Measurements from ENCODE around the gene PTGDS. TPM values are rescaled to one million over a fixed set of nuclear protein-coding genes. Genes with fewer than 3 reads are reported as not detected.

PTGDS gene
- total RNA-seq, 1 donor from 2014 or later: 477 TPM

- intact Hi-C loops (cut with DNase I): loop anchor here (10.0 kb wide), 1 partner anchor 87 kb away; the partner anchor contains the start of gene FUT7
- no peak overlapping the region for H3K4me3 ChIP-seq
- peak; percentile 55 for TF ChIP-seq CTCF (IDR thresholded peaks at IDR 0.05)
- DNase-seq (peak; percentile 83), ATAC-seq (no peak)
- no peaks in the 10 kb centered on the region for H3K27me3 ChIP-seq
- H3K4me1 ChIP-seq: peaks cover 24% of the 10 kb centered on the region
- H3K27ac ChIP-seq: peak overlapping the region; percentile 42
- H3K9me3 ChIP-seq: no peaks in the 10 kb centered on the region
- peaks cover under 1% of the 10 kb centered on the region for H3K36me3 ChIP-seq
Measured at GRCh38 chr9:136947955-136948510, 29.3 kb upstream of the PTGDS start.

- Histone ChIP-seq H3K27ac (peak overlapping the region; percentile 89), H3K36me3 (no peaks in the 10 kb centered on the region), H3K27me3 (no peaks in the 10 kb centered on the region), H3K4me3 (peak overlapping the region; percentile 81), H3K9me3 (no peaks in the 10 kb centered on the region), H3K4me1 (peaks cover 20% of the 10 kb centered on the region)
- intact Hi-C loops (cut with DNase I): loop anchor here (10.0 kb wide), 1 partner anchor 85 kb away; the partner anchor contains the start of gene FUT7
- TF ChIP-seq CTCF (IDR thresholded peaks at IDR 0.05): no peak
- DNase-seq (no peak), ATAC-seq (no peak)
Measured at GRCh38 chr9:136949239-136949816, 28.0 kb upstream of the PTGDS start.

GRCh38 chr9:136949817-136950655 is 27.3 kb upstream of the PTGDS start:
- Histone ChIP-seq H3K27me3 (no peaks in the 10 kb centered on the region), H3K4me3 (peak overlapping the region; percentile 81), H3K4me1 (peaks cover 20% of the 10 kb centered on the region), H3K36me3 (no peaks in the 10 kb centered on the region), H3K27ac (peak overlapping the region; percentile 89), H3K9me3 (no peaks in the 10 kb centered on the region)
- TF ChIP-seq CTCF (IDR thresholded peaks at IDR 0.05): peak; percentile 9
- intact Hi-C loops (cut with DNase I): loop anchor here (10.0 kb wide), 1 partner anchor 85 kb away; the partner anchor contains the start of gene FUT7
- peak; percentile 99 for DNase-seq
- peak; percentile 92 for ATAC-seq

GRCh38 chr9:136950656-136951276 is 26.5 kb upstream of the PTGDS start:
- peak; percentile 11 for ATAC-seq
- intact Hi-C loops (cut with DNase I): no loop called here
- no peaks in the 10 kb centered on the region for H3K27me3 ChIP-seq
- H3K4me3 ChIP-seq: peak overlapping the region; percentile 81
- TF ChIP-seq CTCF (IDR thresholded peaks at IDR 0.05): no peak
- H3K36me3 ChIP-seq: no peaks in the 10 kb centered on the region
- no peak for DNase-seq
- peak overlapping the region; percentile 89 for H3K27ac ChIP-seq
- H3K9me3 ChIP-seq: no peaks in the 10 kb centered on the region
- peaks cover 20% of the 10 kb centered on the region for H3K4me1 ChIP-seq

GRCh38 chr9:136951541-136952320 is 25.6 kb upstream of the PTGDS start, which contains the start of gene LCN12:
TSS of gene LCN12 (plus strand) at chr9:136952273. CDS start at chr9:136952328, 55 bp downstream.
- TF ChIP-seq CTCF (IDR thresholded peaks at IDR 0.05): no peak
- H3K27me3 ChIP-seq: no peaks in the 10 kb centered on the region
- H3K4me3 ChIP-seq: no peak within 1 kb of the TSS
- intact Hi-C loops (cut with DNase I): no loop called here
- H3K36me3 ChIP-seq: no peaks in the 10 kb centered on the region
- DNase-seq (no peak), ATAC-seq (no peak)
- H3K9me3 ChIP-seq: no peaks in the 10 kb centered on the region
- no peak within 1 kb of the TSS for H3K27ac ChIP-seq
- H3K4me1 ChIP-seq: peaks cover 20% of the 10 kb centered on the region

Measured in upper lobe of right lung (tissue), 1 donor.